ENCODE data around the gene SLC25A43.
"Not testable (repeated sequence)": the region's sequence is repeated elsewhere in the genome, so short reads cannot be mapped to it uniquely, and the experiment has no call there.

The SLC25A43 gene

GRCh38 chrX:119410027-119410819 is 11.1 kb downstream of the SLC25A43 start:
- DNase-seq: no peak

GRCh38 chrX:119410854-119411253 is 11.7 kb downstream of the SLC25A43 start:
- no peak for DNase-seq

GRCh38 chrX:119411959-119412358 is 12.8 kb downstream of the SLC25A43 start:
- DNase-seq: no peak

- no peak for DNase-seq
Measured at GRCh38 chrX:119417376-119417775, 18.2 kb downstream of the SLC25A43 start.

GRCh38 chrX:119417842-119418241 is 18.7 kb downstream of the SLC25A43 start:
- no peak for DNase-seq

GRCh38 chrX:119419146-119419545 is 20.0 kb downstream of the SLC25A43 start:
- DNase-seq: no peak

- no peak for DNase-seq
Measured at GRCh38 chrX:119419898-119420297, 20.8 kb downstream of the SLC25A43 start.

GRCh38 chrX:119421016-119421705 is 22.0 kb downstream of the SLC25A43 start:
- no peak for DNase-seq

GRCh38 chrX:119423631-119424030 is 24.5 kb downstream of the SLC25A43 start:
- DNase-seq: no peak

- no peak for DNase-seq
Measured at GRCh38 chrX:119424999-119425398, 25.9 kb downstream of the SLC25A43 start.

- peak; percentile 10 to 20 (median 14) for DNase-seq
Measured at GRCh38 chrX:119427024-119427794, 28.1 kb downstream of the SLC25A43 start.

- no peak for DNase-seq
Measured at GRCh38 chrX:119427795-119428185, 28.7 kb downstream of the SLC25A43 start.

- no peak for DNase-seq
Measured at GRCh38 chrX:119429471-119429870, 30.3 kb downstream of the SLC25A43 start.

GRCh38 chrX:119441295-119441694 is 42.2 kb downstream of the SLC25A43 start:
- DNase-seq: not testable (repeated sequence)

GRCh38 chrX:119442286-119442685 is 43.1 kb downstream of the SLC25A43 start:
- peak; percentile 18 to 47 (median 44) for DNase-seq

- DNase-seq: no peak
Measured at GRCh38 chrX:119453202-119453601, 54.1 kb downstream of the SLC25A43 start.

GRCh38 chrX:119455264-119455663 is 56.1 kb downstream of the SLC25A43 start:
- no peak for DNase-seq

GRCh38 chrX:119459181-119459580 is 60.0 kb downstream of the SLC25A43 start:
- DNase-seq: no peak

- no peak for DNase-seq
Measured at GRCh38 chrX:119465555-119465954, 66.4 kb downstream of the SLC25A43 start.

- no peak for DNase-seq
Measured at GRCh38 chrX:119466970-119467369, 67.8 kb downstream of the SLC25A43 start.

GRCh38 chrX:119467433-119467832 is 68.3 kb downstream of the SLC25A43 start:
- DNase-seq: no peak

GRCh38 chrX:119467842-119468550 is 68.9 kb downstream of the SLC25A43 start, which contains the start of gene SLC25A5:
TSS of gene SLC25A5 (plus strand) at chrX:119468444. CDS start at chrX:119468516, 72 bp downstream.
- DNase-seq: peak; percentile 85 to 94 (median 90)

Measured in suppressor macrophage treated with lipopolysaccharide for 1 hour (primary cell).